IPS-NIHi11 (cell line): ENCODE results near the gene NDUFA3.
"Not testable (repeated sequence)": the region's sequence is repeated elsewhere in the genome, so short reads cannot be mapped to it uniquely, and the experiment has no call there.

Source experiments
- DNase-seq: peaks from one replicate; pipeline ENCODE4 v3.0.0; 2012; ENCODE audit warnings: mixed read lengths, low spot score

NDUFA3 gene

GRCh38 chr19:54102421-54103169 lies at the start of gene NDUFA3:
TSS of gene NDUFA3 (plus strand) at chr19:54102855. CDS start at chr19:54102879, 24 bp downstream.
- peak; percentile 100 for DNase-seq

- no peak for DNase-seq
These were observed 40.0 kb upstream of the NDUFA3 start for GRCh38 chr19:54062643-54063042.

GRCh38 chr19:54063350-54064116 lies 39.1 kb upstream of the NDUFA3 start, which contains the start of gene VSTM1:
TSS of gene VSTM1 (minus strand) at chr19:54063897. CDS start at chr19:54063777, 120 bp downstream.
- no peak for DNase-seq

- no peak for DNase-seq
These were observed 33.2 kb upstream of the NDUFA3 start for GRCh38 chr19:54069470-54069869.

- no peak for DNase-seq
These were observed 28.8 kb upstream of the NDUFA3 start for GRCh38 chr19:54073829-54074228.

- DNase-seq = no peak
These were observed 27.8 kb upstream of the NDUFA3 start for GRCh38 chr19:54074851-54075250.

GRCh38 chr19:54077334-54077733 lies 25.3 kb upstream of the NDUFA3 start:
- no peak for DNase-seq

GRCh38 chr19:54081032-54081431 lies 21.6 kb upstream of the NDUFA3 start, which contains the start of gene TARM1:
TSS of gene TARM1 (minus strand) at chr19:54081365. CDS start at chr19:54081340, 25 bp downstream.
- no peak for DNase-seq

GRCh38 chr19:54084410-54084809 lies 18.2 kb upstream of the NDUFA3 start:
- no peak for DNase-seq

GRCh38 chr19:54094426-54095000 lies 8.1 kb upstream of the NDUFA3 start:
- DNase-seq = no peak

GRCh38 chr19:54095136-54095858 lies 7.4 kb upstream of the NDUFA3 start:
- DNase-seq = no peak

GRCh38 chr19:54095859-54096616 lies 6.6 kb upstream of the NDUFA3 start:
- DNase-seq = peak; percentile 77

- peak; percentile 27 for DNase-seq
These were observed 6.0 kb upstream of the NDUFA3 start for GRCh38 chr19:54096617-54097106.

GRCh38 chr19:54099190-54099902 lies 3.3 kb upstream of the NDUFA3 start:
- no peak for DNase-seq

- DNase-seq = not testable (repeated sequence)
These were observed 2.8 kb upstream of the NDUFA3 start for GRCh38 chr19:54099903-54100255.

GRCh38 chr19:54100561-54100960 lies 2.1 kb upstream of the NDUFA3 start, which contains the start of gene OSCAR:
TSS of gene OSCAR (minus strand) at chr19:54100803. CDS start at chr19:54100792, 11 bp downstream.
- DNase-seq = no peak

GRCh38 chr19:54104998-54105715 lies 2.5 kb downstream of the NDUFA3 start:
- no peak for DNase-seq

- no peak for DNase-seq
These were observed 3.1 kb downstream of the NDUFA3 start for GRCh38 chr19:54105796-54106195.

- DNase-seq = no peak
These were observed 4.1 kb downstream of the NDUFA3 start for GRCh38 chr19:54106716-54107115.
